Adipocyte (in vitro differentiated cells): ENCODE results near the gene MORN1.

Source experiments
- DNase-seq: peaks from one replicate; pipeline ENCODE4 v3.0.0-alpha.2; 2015; ENCODE audit warnings: low read depth
- H3K27me3 ChIP-seq: replicated peaks from 2 replicates; pipeline ENCODE4 v1.7.0; 2013; ENCODE audit warnings: mild to moderate bottlenecking, low read length, moderate library complexity; ENCODE audit not compliant: control insufficient read depth, insufficient read depth
- H3K36me3 ChIP-seq: 2 replicates; pipeline ENCODE4 v1.7.0; 2013; ENCODE audit warnings: low read length, mild to moderate bottlenecking, moderate library complexity; ENCODE audit not compliant: control insufficient read depth, insufficient read depth, severe bottlenecking
- H3K4me1 ChIP-seq: 2 replicates; pipeline ENCODE4 v1.7.0; 2013; ENCODE audit warnings: mild to moderate bottlenecking, low read length, moderate library complexity; ENCODE audit not compliant: control insufficient read depth, insufficient read depth
- H3K4me3 ChIP-seq: 2 replicates; pipeline ENCODE4 v1.7.0; 2013; ENCODE audit warnings: mild to moderate bottlenecking, low read length, moderate library complexity
- H3K9ac ChIP-seq: 2 replicates; pipeline ENCODE4 v1.7.0; 2013; ENCODE audit warnings: mild to moderate bottlenecking, low read length, moderate library complexity
- H3K9me3 ChIP-seq: 2 replicates; pipeline ENCODE4 v1.7.0; 2013; ENCODE audit warnings: mild to moderate bottlenecking, low read length, moderate library complexity; ENCODE audit not compliant: control insufficient read depth

MORN1 gene

DNA sequence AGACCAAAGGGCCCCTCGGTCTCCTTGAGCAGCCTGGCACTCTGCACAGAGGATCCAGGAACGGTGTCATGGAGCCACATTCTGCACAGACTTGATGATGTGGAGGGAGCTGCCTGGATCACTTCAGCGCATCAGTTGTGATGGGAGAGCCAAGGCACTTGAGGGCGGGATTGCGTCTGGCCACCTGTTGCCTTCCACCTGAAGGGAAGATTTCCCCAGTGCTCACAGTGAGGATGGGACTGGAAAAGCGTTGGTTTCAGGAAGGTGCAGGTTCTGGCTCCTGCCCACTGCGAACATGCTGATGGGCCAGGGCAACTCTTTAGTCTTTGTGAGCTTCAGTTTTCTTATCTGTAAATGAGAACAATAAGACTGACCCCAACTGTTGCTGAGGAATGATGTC, 2.9 kb upstream of the MORN1 start:
- DNase-seq, result no peak
- Histone ChIP-seq H3K4me3 (no peak overlapping the region), H3K9me3 (no peaks in the 10 kb centered on the region), H3K36me3 (peaks cover 39% of the 10 kb centered on the region), H3K9ac (peak overlapping the region; percentile 93), H3K4me1 (peaks cover 36% of the 10 kb centered on the region), H3K27me3 (no peaks in the 10 kb centered on the region)

DNA sequence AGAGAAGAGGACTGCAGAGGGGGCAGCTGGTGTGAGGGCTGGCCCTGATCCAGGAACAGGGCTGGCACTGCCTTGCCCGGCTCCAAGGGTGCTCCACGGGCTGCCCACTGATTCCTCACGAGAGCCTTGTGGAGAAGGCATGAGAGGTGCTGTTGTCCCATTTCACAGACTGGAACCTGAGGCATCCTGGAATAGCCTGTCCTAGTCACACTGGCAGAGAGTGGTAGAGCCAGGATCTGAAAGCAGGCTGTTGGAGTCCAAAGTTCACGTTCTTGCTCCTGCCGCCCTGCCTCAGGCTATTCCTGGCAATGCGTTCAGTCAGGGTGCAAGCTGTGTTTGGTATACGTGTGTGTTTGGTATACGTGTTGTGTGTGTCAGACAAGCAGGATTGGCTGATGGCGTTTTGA, 2.1 kb upstream of the MORN1 start:
- peaks cover 32% of the 10 kb centered on the region for H3K36me3 ChIP-seq
- H3K27me3 ChIP-seq, result no peaks in the 10 kb centered on the region
- H3K4me1 ChIP-seq, result peaks cover 28% of the 10 kb centered on the region
- H3K9me3 ChIP-seq, result no peaks in the 10 kb centered on the region
- peak overlapping the region; percentile 93 for H3K9ac ChIP-seq
- no peak for DNase-seq
- peak overlapping the region; percentile 87 for H3K4me3 ChIP-seq

DNA sequence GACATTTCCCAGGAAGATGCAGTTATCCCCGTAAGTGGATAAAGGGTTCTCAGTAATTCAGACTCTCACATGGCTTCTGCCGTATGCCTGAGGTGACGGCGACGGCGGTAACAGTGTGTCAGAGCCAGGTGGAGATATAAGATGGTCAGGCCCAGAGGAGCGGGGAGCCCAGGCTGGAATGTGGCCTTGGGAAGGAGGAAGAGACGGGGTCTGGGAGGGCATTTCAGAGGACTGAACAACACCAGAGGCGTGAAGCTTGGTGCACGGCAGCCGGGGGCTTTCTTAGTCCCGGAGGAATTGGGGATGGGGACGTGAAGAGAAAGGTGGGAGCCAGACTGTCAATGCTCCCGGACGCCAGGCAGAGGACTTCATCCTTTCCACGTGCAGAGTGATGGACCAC, 1.3 kb upstream of the MORN1 start:
- Histone ChIP-seq H3K36me3 (peaks cover 26% of the 10 kb centered on the region), H3K4me3 (peak overlapping the region; percentile 87)

DNA sequence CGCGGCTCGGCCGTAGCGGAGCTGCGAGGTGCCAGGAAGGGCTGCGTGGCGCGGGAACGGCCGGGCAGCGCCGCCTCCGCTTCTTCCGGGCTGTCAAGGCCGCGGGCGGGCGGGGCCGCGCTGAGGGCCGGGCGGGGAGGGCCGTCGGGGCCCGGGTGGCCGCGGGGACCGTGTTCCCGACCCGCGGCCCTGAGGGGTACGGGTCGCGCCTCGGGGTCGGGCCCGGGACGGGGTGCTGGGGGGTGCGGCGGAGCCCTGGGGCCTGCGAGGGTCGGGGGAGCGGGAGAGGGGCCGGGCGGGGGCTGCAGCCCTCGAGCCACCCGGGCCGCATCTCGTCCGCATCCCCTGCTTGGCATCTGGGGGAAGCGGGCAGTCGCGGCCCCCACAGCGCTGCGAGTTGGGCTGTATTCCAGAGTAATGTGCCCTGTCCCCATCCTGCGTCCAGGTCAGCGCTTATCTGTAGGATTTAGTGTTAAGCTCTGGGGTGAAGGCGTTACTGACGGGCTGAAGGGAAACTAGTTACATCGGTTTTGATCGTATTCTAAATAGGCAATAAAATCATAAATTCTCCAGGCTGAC, 666 bp upstream of the MORN1 start:
- H3K27me3 ChIP-seq, result no peaks in the 10 kb centered on the region
- peak; percentile 40 for DNase-seq
- no peaks in the 10 kb centered on the region for H3K9me3 ChIP-seq
- H3K4me1 ChIP-seq, result peaks cover 27% of the 10 kb centered on the region
- H3K36me3 ChIP-seq, result peaks cover 23% of the 10 kb centered on the region
- H3K9ac ChIP-seq, result peak overlapping the region; percentile 93
- peak overlapping the region; percentile 87 for H3K4me3 ChIP-seq

More for the DNA sequence above, 1.3 kb upstream of the MORN1 start:
- Histone ChIP-seq H3K9me3 (no peaks in the 10 kb centered on the region), H3K27me3 (no peaks in the 10 kb centered on the region), H3K9ac (peak overlapping the region; percentile 93), H3K4me1 (peaks cover 28% of the 10 kb centered on the region)
- DNase-seq, result no peak

DNA sequence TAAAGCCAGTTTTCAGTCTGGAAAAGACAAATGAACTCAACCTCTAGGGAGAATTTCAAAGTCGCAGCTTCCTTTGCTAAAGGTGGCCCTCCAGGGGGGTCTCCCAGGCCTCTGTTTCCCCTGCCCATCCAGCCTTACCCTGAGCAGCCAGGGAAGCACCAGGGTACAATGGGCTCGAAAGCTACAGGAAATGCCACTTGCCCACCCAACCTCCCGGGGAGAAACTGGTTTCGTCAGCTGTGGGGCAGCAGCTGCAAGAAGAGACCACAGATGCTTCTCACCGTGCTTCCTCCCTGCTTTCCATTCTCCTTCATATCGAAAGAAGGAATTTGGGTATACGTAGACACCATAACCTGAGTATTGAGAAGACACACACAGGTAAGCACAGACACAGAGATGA, 1.7 kb downstream of the MORN1 start:
- no peak for DNase-seq
- no peak overlapping the region for H3K9ac ChIP-seq
- H3K36me3 ChIP-seq, result peaks cover 5% of the 10 kb centered on the region
- peaks cover 20% of the 10 kb centered on the region for H3K4me1 ChIP-seq
- no peaks in the 10 kb centered on the region for H3K27me3 ChIP-seq
- H3K4me3 ChIP-seq, result no peak overlapping the region
- no peaks in the 10 kb centered on the region for H3K9me3 ChIP-seq

DNA sequence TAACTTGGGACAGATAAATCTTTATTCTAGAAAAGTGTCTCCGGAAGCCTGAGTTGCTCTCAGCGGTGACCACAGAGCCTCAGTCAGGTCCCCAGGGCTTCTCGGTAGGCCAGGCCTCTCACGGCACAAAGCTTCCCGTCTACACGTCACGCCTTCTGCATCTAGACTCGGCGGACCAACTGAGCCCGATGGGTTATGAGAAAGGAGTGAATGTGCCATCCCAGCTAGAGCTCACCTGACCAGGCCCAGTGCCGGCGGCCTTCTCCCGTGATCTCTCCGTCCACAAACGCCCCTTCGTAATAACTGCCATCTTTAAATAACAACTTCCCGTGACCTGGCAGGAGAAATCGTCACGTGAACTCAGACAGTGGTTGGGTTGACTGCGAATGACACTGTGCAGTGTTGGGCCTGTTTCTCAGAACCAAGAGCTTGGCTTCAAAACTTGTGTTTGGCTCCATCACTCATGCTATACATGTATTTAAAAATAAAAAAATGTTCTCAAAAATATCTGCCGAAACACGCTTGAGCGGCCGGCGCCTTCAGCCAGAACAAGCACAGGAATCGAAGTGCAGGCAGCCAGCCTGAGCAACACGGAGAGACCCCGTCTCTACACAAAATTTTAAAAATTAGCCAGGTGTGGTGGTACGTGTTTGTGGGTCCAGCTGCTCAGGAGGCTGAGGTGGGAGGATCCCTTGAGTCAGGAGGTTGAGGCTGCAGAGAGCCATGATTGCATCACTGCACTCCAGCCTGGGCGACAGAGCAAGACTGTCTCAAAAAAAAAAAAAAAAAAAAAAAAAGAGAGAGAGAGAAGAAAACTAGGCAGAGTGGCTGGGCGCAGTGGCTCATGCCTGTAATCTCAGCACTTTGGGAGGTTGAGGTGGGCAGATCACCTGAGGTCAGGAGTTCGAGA, 3.1 kb downstream of the MORN1 start:
- H3K9ac ChIP-seq, result no peak overlapping the region
- no peaks in the 10 kb centered on the region for H3K27me3 ChIP-seq
- no peak for DNase-seq
- H3K36me3 ChIP-seq, result peaks cover 5% of the 10 kb centered on the region
- no peaks in the 10 kb centered on the region for H3K9me3 ChIP-seq
- no peak overlapping the region for H3K4me3 ChIP-seq
- peaks cover 15% of the 10 kb centered on the region for H3K4me1 ChIP-seq

DNA sequence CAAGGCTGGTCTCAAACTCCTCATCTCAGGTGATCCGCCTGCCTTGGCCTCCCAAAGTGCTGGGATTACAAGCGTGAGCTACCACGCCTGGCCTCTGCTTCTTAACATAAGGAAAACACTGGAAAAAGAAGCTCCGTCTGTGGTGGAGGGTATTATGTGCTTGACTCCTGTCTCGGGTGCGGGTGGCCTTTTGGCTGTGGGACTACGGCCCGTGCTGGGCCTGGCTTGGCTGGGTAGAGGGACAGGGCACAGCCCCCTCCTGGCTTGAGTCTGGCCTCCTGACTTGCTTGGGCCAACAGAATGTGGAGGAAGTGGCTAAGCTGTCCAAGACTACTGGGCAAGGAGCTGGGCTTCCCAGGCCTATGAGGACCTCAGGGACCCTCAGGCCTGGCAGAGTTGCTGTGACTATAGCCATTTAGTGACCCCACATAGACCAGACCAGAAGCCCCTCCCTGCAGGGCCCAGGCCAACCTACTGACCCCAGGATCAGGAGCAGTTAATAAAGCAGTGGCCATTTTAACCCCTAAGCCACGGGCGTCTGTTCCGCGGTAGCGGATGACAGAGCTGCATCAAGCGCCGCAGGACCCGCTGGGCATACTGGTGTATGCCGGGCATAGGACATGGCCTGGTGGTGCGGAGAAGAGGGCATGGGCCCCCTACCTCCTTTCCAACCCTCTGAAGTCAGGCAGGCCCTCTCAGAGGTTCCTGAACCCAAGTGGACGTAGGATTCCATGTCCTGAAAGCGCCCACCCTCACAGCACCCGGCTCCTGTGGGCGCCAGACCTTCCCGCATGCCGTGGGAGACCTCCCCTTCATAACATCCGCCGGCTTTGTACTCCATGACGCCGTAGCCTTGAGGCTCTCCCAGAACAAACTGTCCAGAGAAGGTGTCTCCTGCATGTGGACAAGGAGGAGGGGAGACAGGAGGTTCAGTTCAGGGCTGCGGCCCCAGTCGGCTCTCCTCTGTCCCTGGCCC, 4.4 kb downstream of the MORN1 start:
- no peaks in the 10 kb centered on the region for H3K27me3 ChIP-seq
- H3K9me3 ChIP-seq, result no peaks in the 10 kb centered on the region
- peaks cover 5% of the 10 kb centered on the region for H3K36me3 ChIP-seq
- H3K9ac ChIP-seq, result no peak overlapping the region
- peaks cover 5% of the 10 kb centered on the region for H3K4me1 ChIP-seq
- no peak overlapping the region for H3K4me3 ChIP-seq
- DNase-seq, result no peak

DNA sequence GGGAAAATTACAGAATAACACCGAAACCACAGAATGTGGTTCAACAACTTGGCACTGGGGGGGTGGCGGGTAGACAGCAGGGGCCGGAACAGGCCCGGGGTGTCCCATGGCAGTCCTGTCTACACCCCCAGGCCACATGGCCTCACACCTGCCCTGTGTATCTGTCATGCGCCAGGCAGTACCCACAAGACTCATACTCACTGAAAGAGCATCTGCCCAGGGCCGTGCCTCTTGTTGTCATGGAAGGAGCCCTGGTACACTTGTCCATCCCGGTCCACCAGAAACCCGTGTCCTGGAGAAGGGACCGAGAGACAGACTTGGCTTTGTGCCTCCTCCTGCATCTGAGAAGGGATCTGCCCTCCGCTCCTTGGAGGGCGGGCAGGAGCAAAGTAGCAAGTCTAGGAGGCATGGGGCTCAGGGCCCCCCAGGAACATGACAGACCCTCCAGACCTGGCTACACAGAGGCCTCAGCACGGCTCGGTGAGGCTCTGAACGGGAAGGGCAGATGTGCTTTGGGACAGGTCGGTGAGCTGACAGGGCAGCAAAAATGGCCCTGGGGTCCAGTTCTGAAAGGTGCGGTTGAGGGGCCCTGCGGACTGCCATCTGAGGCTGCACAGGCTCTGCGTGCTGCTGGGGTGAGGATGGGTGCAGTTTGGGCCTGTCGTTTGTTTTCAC, 5.6 kb downstream of the MORN1 start:
- Histone ChIP-seq H3K36me3 (peaks cover 5% of the 10 kb centered on the region), H3K4me1 (peaks cover 14% of the 10 kb centered on the region), H3K4me3 (no peak overlapping the region), H3K27me3 (no peaks in the 10 kb centered on the region), H3K9me3 (no peaks in the 10 kb centered on the region), H3K9ac (no peak overlapping the region)
- no peak for DNase-seq

DNA sequence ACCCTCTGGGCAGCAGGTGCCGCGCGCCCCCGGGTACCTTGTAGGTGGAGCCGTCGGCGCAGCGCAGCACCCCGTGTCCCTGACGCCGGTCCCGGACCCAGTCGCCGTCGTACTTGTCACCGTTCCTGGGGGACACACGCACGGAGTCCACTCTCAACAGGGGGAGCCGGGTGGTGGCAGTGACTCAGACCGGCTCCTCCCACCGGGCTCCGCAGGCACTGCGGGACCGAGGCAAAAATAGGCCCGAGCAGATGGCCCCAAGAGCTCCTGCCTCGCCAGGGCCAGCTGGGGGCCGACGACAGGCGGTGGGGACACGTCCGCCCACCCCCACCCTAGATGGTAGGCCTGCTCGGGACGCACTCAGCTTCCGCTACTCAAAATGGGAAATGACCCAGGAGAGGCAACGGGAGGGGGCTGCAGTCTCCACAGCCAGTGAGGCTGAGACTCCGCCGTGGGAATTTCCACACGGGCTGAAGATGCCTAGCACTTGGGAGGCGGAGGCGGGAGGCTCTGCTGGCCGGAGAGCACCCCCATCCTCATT, 6.3 kb downstream of the MORN1 start:
- Histone ChIP-seq H3K9me3 (no peaks in the 10 kb centered on the region), H3K9ac (no peak overlapping the region)
- DNase-seq, result no peak

DNA sequence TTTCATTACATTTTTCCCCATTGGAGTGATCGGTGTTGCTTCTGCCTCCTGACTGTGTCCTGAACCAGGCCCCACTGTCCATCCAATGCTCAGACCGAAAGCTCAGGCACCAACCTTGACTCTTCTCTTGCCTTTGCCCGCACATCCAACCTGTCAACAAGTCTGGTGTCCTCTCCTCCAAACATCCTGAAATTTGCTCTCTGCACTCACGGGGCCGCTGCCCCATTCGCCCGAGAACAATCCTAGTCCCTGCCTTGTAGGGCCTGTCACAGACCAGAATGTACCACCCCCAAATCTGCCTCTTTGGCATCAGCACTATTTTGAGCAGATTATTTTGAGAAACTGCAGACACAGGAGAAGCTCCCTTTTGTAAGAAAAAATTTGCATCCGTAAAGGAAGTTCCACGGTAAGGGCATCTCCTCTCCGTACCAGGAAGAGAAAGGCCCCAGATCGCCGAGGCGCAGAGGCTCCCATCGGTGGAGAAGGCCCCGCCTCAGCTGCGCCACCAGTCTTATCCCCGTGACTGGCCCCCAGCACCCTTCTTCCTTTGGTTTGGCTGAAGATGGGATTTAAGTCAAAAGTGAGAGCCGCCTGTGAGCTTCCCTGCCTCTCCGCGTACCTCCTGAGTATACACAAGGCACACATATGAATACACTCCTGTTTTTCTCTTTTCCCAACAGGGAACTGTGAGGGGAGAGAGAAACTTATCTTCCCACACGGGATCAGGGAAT, 7.1 kb downstream of the MORN1 start:
- Histone ChIP-seq H3K36me3 (peaks cover 5% of the 10 kb centered on the region), H3K27me3 (no peaks in the 10 kb centered on the region), H3K9ac (no peak overlapping the region), H3K9me3 (no peaks in the 10 kb centered on the region), H3K4me1 (peaks cover 9% of the 10 kb centered on the region), H3K4me3 (no peak overlapping the region)
- DNase-seq, result no peak

More for the DNA sequence above, 6.3 kb downstream of the MORN1 start:
- peaks cover 9% of the 10 kb centered on the region for H3K4me1 ChIP-seq
- no peaks in the 10 kb centered on the region for H3K27me3 ChIP-seq
- H3K36me3 ChIP-seq, result peaks cover 5% of the 10 kb centered on the region
- no peak overlapping the region for H3K4me3 ChIP-seq
